HepG2 (cell line): ENCODE results near the gene PTPN13. TPM values are rescaled to one million over a fixed set of nuclear protein-coding genes. Genes with fewer than 3 reads are reported as not detected.

Experiments used
- ELF1 ChIP-seq: sonication (generic); formaldehyde crosslinking; IDR thresholded peaks from 2 replicates; pipeline ENCODE4 v1.4.0; 2020; ENCODE audit warnings: missing genetic modification reagents
- KIAA2018 ChIP-seq: sonication (generic); formaldehyde crosslinking; IDR thresholded peaks from 2 replicates; pipeline ENCODE4 v1.5.0; 2020; ENCODE audit warnings: mild to moderate bottlenecking, missing genetic modification reagents, borderline replicate concordance
- PTBP1 ChIP-seq: fragments of 200-400 bp; formaldehyde crosslinking; IDR thresholded peaks from 2 replicates; pipeline ENCODE4 v1.6.1; 2018; ENCODE audit warnings: low read length, low read depth; ENCODE audit not compliant: poor library complexity, severe bottlenecking
- REL ChIP-seq: sonication (generic); formaldehyde crosslinking; conservative IDR thresholded peaks from 2 replicates; pipeline ENCODE4 v1.8.0; 2022; ENCODE audit warnings: mild to moderate bottlenecking, missing genetic modification reagents, moderate library complexity
- RERE ChIP-seq: IDR thresholded peaks from 2 replicates; pipeline ENCODE4 v1.6.1; 2016; ENCODE audit warnings: low read depth, missing genetic modification reagents, missing compliant biosample characterization
- SAFB2 ChIP-seq: sonication (generic); formaldehyde crosslinking; IDR thresholded peaks from 2 replicates; pipeline ENCODE4 v1.5.1; 2020; ENCODE audit warnings: missing genetic modification reagents, low read depth, mild to moderate bottlenecking, borderline replicate concordance
- SP2 ChIP-seq: sonication (generic); formaldehyde crosslinking; IDR thresholded peaks from 2 replicates; pipeline ENCODE4 v1.5.1; 2020; ENCODE audit warnings: mild to moderate bottlenecking, missing genetic modification reagents
- TBX3 ChIP-seq: fragments of 450-650 bp; IDR thresholded peaks from 2 replicates; pipeline ENCODE4 v1.6.1; 2017; ENCODE audit warnings: antibody characterized with exemption, mild to moderate bottlenecking, inconsistent platforms, borderline replicate concordance
- ZBTB2 ChIP-seq: sonication (generic); formaldehyde crosslinking; IDR thresholded peaks from 2 replicates; pipeline ENCODE4 v1.8.0; 2022; ENCODE audit warnings: low read depth, missing genetic modification reagents
- ZKSCAN1 ChIP-seq: fragments of 150-350 bp; IDR thresholded peaks from 2 replicates; pipeline ENCODE4 v1.6.1; 2014; ENCODE audit warnings: low read length
- ZNF670 ChIP-seq: sonication (generic); formaldehyde crosslinking; IDR thresholded peaks from 2 replicates; pipeline ENCODE4 v1.8.0; 2022; ENCODE audit warnings: mild to moderate bottlenecking, missing genetic modification reagents, borderline replicate concordance
- ZNF891 ChIP-seq: sonication (generic); formaldehyde crosslinking; IDR thresholded peaks from 2 replicates; pipeline ENCODE4 v1.5.0; 2020; ENCODE audit warnings: mild to moderate bottlenecking, missing genetic modification reagents
- polyA plus RNA-seq, 8 experiments: library from polyadenylated mRNA; depleted of rRNA in 3 of 8; stranded (reverse) in 7 of 8; unstranded in 1 of 8; fragments of >200 nt; fragmentation: Illumina TruSeq in 4 of 8; extraction: Trizol in 4 of 8; gene quantifications; 2 replicates each; pipeline versions ENCODE4 v1.2.1 to v1.2.3, GENCODE V29; 2011 to 2016; ENCODE audit warnings: low read depth in 4 of 8, missing spikeins in 1 of 8, mixed read lengths in 1 of 8; ENCODE audit not compliant: insufficient read depth in 1 of 8
- total RNA-seq, 5 experiments: library from RNA; depleted of rRNA; stranded (reverse); fragments of >200 nt; fragmentation: Illumina TruSeq; extraction: Trizol; gene quantifications; 2 replicates each; pipeline ENCODE4 v1.2.3, GENCODE V29; 2016; ENCODE audit warnings: low read depth in 1 of 5
- TF ChIP-seq, protein P1 (sequence below): sonication (generic); formaldehyde crosslinking; IDR thresholded peaks from 2 replicates; pipeline ENCODE4 v1.8.0; 2022; ENCODE audit warnings: mild to moderate bottlenecking, missing genetic modification reagents

Gene PTPN13
- total and polyA plus RNA-seq, 2 of the 13 experiments (the other 11 are each of a cell fraction or from before 2014, with no cell fraction given) = not detected

DNA sequence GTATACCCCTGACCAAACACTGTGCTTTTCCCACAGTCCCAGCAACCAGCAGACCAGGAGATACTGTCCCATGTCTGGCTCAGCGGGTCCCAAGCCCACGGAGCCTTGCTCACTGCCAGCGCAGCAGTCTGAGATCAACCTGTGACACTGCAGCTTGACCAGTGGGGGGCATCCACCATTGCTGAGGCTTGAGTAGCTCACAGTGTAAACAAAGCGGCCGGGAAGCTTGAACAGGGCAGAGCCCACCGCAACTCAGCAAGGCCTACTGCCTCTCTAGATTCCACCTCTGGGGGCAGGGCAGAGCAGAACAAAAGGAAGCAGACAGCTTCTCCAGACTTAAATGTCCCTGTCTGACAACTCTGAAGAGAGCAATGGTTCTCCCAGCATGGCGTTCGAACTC lies 197.0 kb downstream of the PTPN13 start (continued):
- TF ChIP-seq KIAA2018 (CRISPR knock-in tag) = no peak
- TF ChIP-seq, protein P1, sequence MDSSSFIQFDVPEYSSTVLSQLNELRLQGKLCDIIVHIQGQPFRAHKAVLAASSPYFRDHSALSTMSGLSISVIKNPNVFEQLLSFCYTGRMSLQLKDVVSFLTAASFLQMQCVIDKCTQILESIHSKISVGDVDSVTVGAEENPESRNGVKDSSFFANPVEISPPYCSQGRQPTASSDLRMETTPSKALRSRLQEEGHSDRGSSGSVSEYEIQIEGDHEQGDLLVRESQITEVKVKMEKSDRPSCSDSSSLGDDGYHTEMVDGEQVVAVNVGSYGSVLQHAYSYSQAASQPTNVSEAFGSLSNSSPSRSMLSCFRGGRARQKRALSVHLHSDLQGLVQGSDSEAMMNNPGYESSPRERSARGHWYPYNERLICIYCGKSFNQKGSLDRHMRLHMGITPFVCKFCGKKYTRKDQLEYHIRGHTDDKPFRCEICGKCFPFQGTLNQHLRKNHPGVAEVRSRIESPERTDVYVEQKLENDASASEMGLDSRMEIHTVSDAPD = no peak
- no peak for TF ChIP-seq REL (CRISPR knock-in tag)
- TF ChIP-seq PTBP1 = no peak
- no peak for TF ChIP-seq ZNF891 (CRISPR knock-in tag)
- TF ChIP-seq ZKSCAN1 = no peak
- TF ChIP-seq ZBTB2 (CRISPR knock-in tag) = no peak
- TF ChIP-seq ZNF670 (CRISPR knock-in tag) = no peak
- TF ChIP-seq RERE (CRISPR knock-in tag) = no peak
- no peak for TF ChIP-seq SP2 (CRISPR knock-in tag)
- no peak for TF ChIP-seq TBX3
- TF ChIP-seq SAFB2 (CRISPR knock-in tag) = no peak
- no peak for TF ChIP-seq ELF1 (CRISPR knock-in tag)
